Body of pancreas (tissue), 4 donors: ENCODE results near the gene TIAM1. TPM values are rescaled to one million over a fixed set of nuclear protein-coding genes. Genes with fewer than 3 reads are reported as not detected.

Source experiments
- ATAC-seq: fragments of 150-250 bp; one replicate; pipeline ENCODE4 v1.9.1; 2016
- DNase-seq, 4 donors: peaks; one replicate each; pipeline ENCODE4 v3.0.0-alpha.2; 2019
- H3K27ac ChIP-seq, 4 donors: fragments of 200-600 bp; sonication (generic); 1 replicate in 3 of 4; 2 replicates in 1 of 4; pipeline versions ENCODE4 v1.5.1 to v1.6.1; 2016 to 2019; ENCODE audit warnings: mild to moderate bottlenecking in 1 of 4, mixed read lengths in 1 of 4, moderate library complexity in 1 of 4
- H3K27me3 ChIP-seq, 2 donors: fragments of 200-600 bp; sonication (generic); one replicate each; pipeline ENCODE4 v1.6.0; 2016; ENCODE audit warnings: mild to moderate bottlenecking in 1 of 2
- H3K36me3 ChIP-seq, 2 donors: fragments of 200-600 bp; sonication (generic); replicated peaks in 1 of 2; 2 replicates each; pipeline ENCODE4 v1.5.1; 2016; ENCODE audit warnings: low read depth in 2 of 2; ENCODE audit not compliant: insufficient read depth in 1 of 2
- H3K4me1 ChIP-seq: fragments of 200-600 bp; sonication (generic); one replicate; pipeline ENCODE4 v1.6.0; 2016
- H3K4me3 ChIP-seq, 2 donors: fragments of 200-600 bp; sonication (generic); 1 replicate in 1 of 2; 2 replicates in 1 of 2; pipeline ENCODE4 v1.5.1; 2016 to 2019
- H3K9me3 ChIP-seq, 3 donors: fragments of 200-600 bp; sonication (generic); 1 replicate in 2 of 3; 2 replicates in 1 of 3; pipeline ENCODE4 v1.5.1; 2016
- CTCF ChIP-seq, 7 experiments: fragments of 450-650 bp in 4 of 7; fragments of 200-600 bp in 3 of 7; sonication (generic) in 3 of 7; IDR thresholded peaks; one replicate each; pipeline ENCODE4 v1.5.1; 2016 to 2019; ENCODE audit warnings: antibody characterized with exemption in 7 of 7
- POLR2A ChIP-seq, 3 donors: fragments of 450-650 bp; IDR thresholded peaks; one replicate each; pipeline ENCODE4 v1.6.1; 2016; ENCODE audit warnings: antibody characterized with exemption in 3 of 3, mild to moderate bottlenecking in 2 of 3
- WGBS, 2 donors: methylation state at CpG; one replicate each; pipeline ENCODE4 v1.1.5; 2017; 5-methylcytosine and 5-hydroxymethylcytosine counted together
- intact Hi-C: fragments of 100-400 bp; cut with DNase I; formaldehyde crosslinking; loops from one replicate; pipeline ENCODE4 v1.15.1; 2023
- total RNA-seq, 2 donors: library from RNA; depleted of rRNA; stranded (reverse); fragments of >200 nt; gene quantifications; one replicate each; pipeline ENCODE4 v1.1.0, GENCODE V29; 2016

Gene TIAM1
- total RNA-seq, 2 donors from 2014 or later = 3.6 to 8.8 TPM

- intact Hi-C loops = no loop called here
- Histone ChIP-seq H3K27me3 (no peaks in the 10 kb centered on the region), H3K27ac (no peak overlapping the region), H3K4me1 (no peaks in the 10 kb centered on the region), H3K9me3 (no peaks in the 10 kb centered on the region), H3K36me3 (no peaks in the 10 kb centered on the region), H3K4me3 (no peak overlapping the region)
- DNase-seq (no peak), ATAC-seq (no peak)
- no peak for TF ChIP-seq CTCF (IDR thresholded peaks at IDR 0.05)
- no peak for TF ChIP-seq POLR2A (IDR thresholded peaks at IDR 0.05)
- WGBS, 2 donors = 59 to 60% methylated on average over 4 of the region's 4 CpGs
Measured at GRCh38 chr21:31162827-31163226, 181.2 kb downstream of the TIAM1 start.

- DNase-seq (no peak), ATAC-seq (no peak)
- Histone ChIP-seq H3K36me3 (no peaks in the 10 kb centered on the region), H3K4me3 (no peak overlapping the region), H3K27ac (no peak overlapping the region), H3K27me3 (no peaks in the 10 kb centered on the region), H3K4me1 (no peaks in the 10 kb centered on the region), H3K9me3 (no peaks in the 10 kb centered on the region)
- no peak for TF ChIP-seq CTCF (IDR thresholded peaks at IDR 0.05)
- no peak for TF ChIP-seq POLR2A (IDR thresholded peaks at IDR 0.05)
- WGBS, 2 donors = 68 to 75% methylated on average over 4 of the region's 4 CpGs
- intact Hi-C loops = no loop called here
Measured at GRCh38 chr21:31162079-31162699, 181.9 kb downstream of the TIAM1 start.

GRCh38 chr21:31161157-31161556 is 182.9 kb downstream of the TIAM1 start:
- Histone ChIP-seq H3K4me3 (no peak overlapping the region), H3K27ac (no peak overlapping the region)
- ATAC-seq = no peak

GRCh38 chr21:31159808-31160207 is 184.3 kb downstream of the TIAM1 start:
- 30 to 45% methylated on average over 5 of the region's 5 CpGs for WGBS, 2 donors
- TF ChIP-seq CTCF (IDR thresholded peaks at IDR 0.05) (no peak), POLR2A (IDR thresholded peaks at IDR 0.05) (no peak)
- DNase-seq = no peak
- Histone ChIP-seq H3K9me3 (no peaks in the 10 kb centered on the region), H3K4me1 (no peaks in the 10 kb centered on the region), H3K27ac (no peak overlapping the region), H3K27me3 (no peaks in the 10 kb centered on the region), H3K4me3 (no peak overlapping the region), H3K36me3 (no peaks in the 10 kb centered on the region)
- intact Hi-C loops = no loop called here
- ATAC-seq = no peak

More at GRCh38 chr21:31161157-31161556, 182.9 kb downstream of the TIAM1 start:
- Histone ChIP-seq H3K9me3 (no peaks in the 10 kb centered on the region), H3K36me3 (no peaks in the 10 kb centered on the region), H3K27me3 (no peaks in the 10 kb centered on the region), H3K4me1 (no peaks in the 10 kb centered on the region)
- intact Hi-C loops = no loop called here
- 26 to 34% methylated on average over 5 of the region's 5 CpGs for WGBS, 2 donors
- no peak for DNase-seq
- TF ChIP-seq CTCF (IDR thresholded peaks at IDR 0.05) = no peak
- no peak for TF ChIP-seq POLR2A (IDR thresholded peaks at IDR 0.05)
